HepG2 (cell line): Measurements from ENCODE around the gene GLT1D1. TPM values are rescaled to one million over a fixed set of nuclear protein-coding genes. Genes with fewer than 3 reads are reported as not detected.
A peak's percentile ranks its signal among the peaks of the same experiment; 100 is the strongest.

ENCODE experiments used
- BRCA1 ChIP-seq: sonication (generic); formaldehyde crosslinking; IDR thresholded peaks from 2 replicates; pipeline ENCODE4 v1.4.0; 2020; ENCODE audit warnings: missing genetic modification reagents
- CENPX ChIP-seq: sonication (generic); formaldehyde crosslinking; IDR thresholded peaks from 2 replicates; pipeline ENCODE4 v1.9.0; 2021; ENCODE audit warnings: mild to moderate bottlenecking, missing genetic modification reagents, moderate library complexity
- FOXJ3 ChIP-seq: sonication (generic); formaldehyde crosslinking; IDR thresholded peaks from 2 replicates; pipeline ENCODE4 v1.4.0; 2020; ENCODE audit warnings: missing genetic modification reagents, mild to moderate bottlenecking, borderline replicate concordance
- HOXA9 ChIP-seq: sonication (generic); formaldehyde crosslinking; IDR thresholded peaks from 2 replicates; pipeline ENCODE4 v1.8.1; 2022; ENCODE audit warnings: missing genetic modification reagents, mild to moderate bottlenecking, moderate library complexity, borderline replicate concordance
- KDM2A ChIP-seq: sonication (generic); formaldehyde crosslinking; IDR thresholded peaks from 2 replicates; pipeline ENCODE4 v1.4.0; 2020; ENCODE audit warnings: low read depth, missing genetic modification reagents, borderline replicate concordance
- NCOA2 ChIP-seq: sonication (generic); formaldehyde crosslinking; IDR thresholded peaks from 2 replicates; pipeline ENCODE4 v1.8.0; 2022; ENCODE audit warnings: inconsistent platforms
- NFIC ChIP-seq: IDR thresholded peaks from 2 replicates; pipeline ENCODE4 v1.6.1; 2012; ENCODE audit warnings: mild to moderate bottlenecking, low read length, inconsistent platforms
- PITX1 ChIP-seq: sonication (generic); formaldehyde crosslinking; IDR thresholded peaks from 2 replicates; pipeline ENCODE4 v1.5.1; 2020; ENCODE audit warnings: mild to moderate bottlenecking, missing genetic modification reagents
- RAD51 ChIP-seq: fragments of 450-650 bp; IDR thresholded peaks from 2 replicates; pipeline ENCODE4 v1.6.1; 2016; ENCODE audit warnings: borderline replicate concordance
- RARA ChIP-seq: IDR thresholded peaks from 2 replicates; pipeline ENCODE4 v1.6.1; 2016; ENCODE audit warnings: missing genetic modification reagents, missing compliant biosample characterization
- RFX3 ChIP-seq: IDR thresholded peaks from 2 replicates; pipeline ENCODE4 v1.6.1; 2016; ENCODE audit warnings: missing biosample characterization, missing genetic modification reagents
- SALL2 ChIP-seq: sonication (generic); formaldehyde crosslinking; IDR thresholded peaks from 2 replicates; pipeline ENCODE4 v1.8.1; 2023; ENCODE audit warnings: mild to moderate bottlenecking, missing genetic modification reagents, inconsistent platforms
- ZFY ChIP-seq: sonication (generic); formaldehyde crosslinking; IDR thresholded peaks from 2 replicates; pipeline ENCODE4 v1.4.0; 2020; ENCODE audit warnings: missing genetic modification reagents
- ZNF160 ChIP-seq: sonication (generic); formaldehyde crosslinking; IDR thresholded peaks from 2 replicates; pipeline ENCODE4 v1.8.0; 2022; ENCODE audit warnings: mild to moderate bottlenecking, inconsistent platforms, missing genetic modification reagents
- ZNF232 ChIP-seq: sonication (generic); formaldehyde crosslinking; IDR thresholded peaks from 2 replicates; pipeline ENCODE4 v1.4.0; 2020; ENCODE audit warnings: missing genetic modification reagents, borderline replicate concordance
- ZNF282 ChIP-seq: fragments of 450-650 bp; IDR thresholded peaks from 2 replicates; pipeline ENCODE4 v1.6.1; 2018; ENCODE audit not compliant: partially characterized antibody
- ZNF431 ChIP-seq: sonication (generic); formaldehyde crosslinking; IDR thresholded peaks from 2 replicates; pipeline ENCODE4 v1.9.0; 2022; ENCODE audit warnings: missing genetic modification reagents, low read depth, mild to moderate bottlenecking, borderline replicate concordance
- ZNF552 ChIP-seq: sonication (generic); formaldehyde crosslinking; IDR thresholded peaks from 2 replicates; pipeline ENCODE4 v1.9.0; 2022; ENCODE audit warnings: missing genetic modification reagents, mild to moderate bottlenecking, borderline replicate concordance
- ZNF607 ChIP-seq: sonication (generic); formaldehyde crosslinking; IDR thresholded peaks from 2 replicates; pipeline ENCODE4 v1.5.1; 2020; ENCODE audit warnings: missing genetic modification reagents, mild to moderate bottlenecking, borderline replicate concordance
- ZNF629 ChIP-seq: sonication (generic); formaldehyde crosslinking; conservative IDR thresholded peaks from 2 replicates; pipeline ENCODE4 v1.5.0; 2020; ENCODE audit warnings: missing genetic modification reagents
- ZNF883 ChIP-seq: sonication (generic); formaldehyde crosslinking; IDR thresholded peaks from 2 replicates; pipeline ENCODE4 v1.5.1; 2020; ENCODE audit warnings: mild to moderate bottlenecking, missing genetic modification reagents; ENCODE audit errors: not compliant biosample characterization
- ZSCAN22 ChIP-seq: sonication (generic); formaldehyde crosslinking; IDR thresholded peaks from 2 replicates; pipeline ENCODE4 v1.4.0; 2020; ENCODE audit warnings: mild to moderate bottlenecking, missing genetic modification reagents
- polyA plus RNA-seq, 8 experiments: library from polyadenylated mRNA; depleted of rRNA in 3 of 8; stranded (reverse) in 7 of 8; unstranded in 1 of 8; fragments of >200 nt; fragmentation: Illumina TruSeq in 4 of 8; extraction: Trizol in 4 of 8; gene quantifications; 2 replicates each; pipeline versions ENCODE4 v1.2.1 to v1.2.3, GENCODE V29; 2011 to 2016; ENCODE audit warnings: low read depth in 4 of 8, missing spikeins in 1 of 8, mixed read lengths in 1 of 8; ENCODE audit not compliant: insufficient read depth in 1 of 8
- total RNA-seq, 5 experiments: library from RNA; depleted of rRNA; stranded (reverse); fragments of >200 nt; fragmentation: Illumina TruSeq; extraction: Trizol; gene quantifications; 2 replicates each; pipeline ENCODE4 v1.2.3, GENCODE V29; 2016; ENCODE audit warnings: low read depth in 1 of 5
- TF ChIP-seq, protein P1 (sequence below): sonication (generic); formaldehyde crosslinking; IDR thresholded peaks from 2 replicates; pipeline ENCODE4 v1.4.0; 2020; ENCODE audit warnings: mild to moderate bottlenecking, missing genetic modification reagents, borderline replicate concordance
- TF ChIP-seq, protein P2 (sequence below): sonication (generic); formaldehyde crosslinking; IDR thresholded peaks from 2 replicates; pipeline ENCODE4 v1.5.1; 2020; ENCODE audit warnings: missing genetic modification reagents, mild to moderate bottlenecking, borderline replicate concordance

Gene GLT1D1
- total and polyA plus RNA-seq, 2 of the 13 experiments (the other 11 are each of a cell fraction or from before 2014, with no cell fraction given), result 0.09 to 0.17 TPM

DNA sequence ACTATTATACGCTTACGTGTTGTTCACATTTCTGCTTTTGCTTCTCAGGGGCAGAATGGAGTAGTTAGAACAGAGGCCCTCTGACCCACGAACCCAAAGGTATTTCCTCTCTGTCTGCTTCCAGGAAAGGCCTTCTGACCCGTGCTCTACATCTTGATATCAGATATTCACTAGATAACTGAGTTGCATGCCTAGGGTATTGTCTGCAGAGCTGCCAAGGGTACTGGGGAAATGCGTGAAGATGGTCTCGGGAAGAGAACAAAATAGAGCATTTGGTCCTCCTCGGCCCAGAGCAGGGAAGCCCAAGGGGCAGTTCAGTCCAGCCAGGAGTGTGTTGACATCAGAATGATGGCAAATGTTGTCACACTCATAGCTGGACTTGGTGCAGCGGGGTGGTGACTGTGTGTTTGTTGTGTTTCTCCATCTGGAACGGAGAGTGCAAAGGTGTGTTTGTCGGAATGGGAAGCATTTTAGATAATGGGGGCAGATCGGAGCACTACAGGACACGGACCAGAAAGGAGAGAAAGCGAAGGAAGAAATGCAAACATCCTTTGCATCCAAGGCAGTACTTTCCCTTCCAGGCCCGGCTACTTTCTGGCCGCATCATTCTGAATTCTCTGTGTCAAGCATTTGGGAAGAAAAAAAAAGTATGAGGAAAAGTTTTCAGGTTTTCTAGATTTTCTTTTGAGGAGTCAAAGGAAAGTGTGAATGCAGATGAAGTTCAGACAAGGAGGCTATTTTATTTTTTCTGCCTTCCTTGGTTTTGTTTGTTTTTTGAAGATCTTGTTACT is 8.1 kb downstream of the GLT1D1 start (continued):
- TF ChIP-seq KDM2A (CRISPR knock-in tag) (peak; percentile 27; the same call in 1 of the 2 replicates), HOXA9 (CRISPR knock-in tag) (no peak), ZNF552 (no peak), ZNF160 (CRISPR knock-in tag) (no peak), ZFY (CRISPR knock-in tag) (no peak), FOXJ3 (peak; percentile 50; the same call in 1 of the 2 replicates), ZSCAN22 (no peak), ZNF282 (no peak), CENPX (no peak), BRCA1 (no peak), RFX3 (CRISPR knock-in tag) (no peak), NCOA2 (CRISPR knock-in tag) (peak; percentile 61), RARA (peak; percentile 61; the same call in 1 of the 2 replicates), ZNF607 (no peak; the same call in 1 of the 2 replicates), ZNF883 (CRISPR knock-in tag) (no peak), NFIC (0 out of 2 replicates have a peak, but pooled peaks have one; percentile 20), PITX1 (CRISPR knock-in tag) (0 out of 2 replicates have a peak, but pooled peaks have one; percentile 13), ZNF232 (CRISPR knock-in tag) (no peak), ZNF629 (no peak), RAD51 (no peak), ZNF431 (CRISPR knock-in tag) (no peak), SALL2 (no peak)
- TF ChIP-seq, protein P1, sequence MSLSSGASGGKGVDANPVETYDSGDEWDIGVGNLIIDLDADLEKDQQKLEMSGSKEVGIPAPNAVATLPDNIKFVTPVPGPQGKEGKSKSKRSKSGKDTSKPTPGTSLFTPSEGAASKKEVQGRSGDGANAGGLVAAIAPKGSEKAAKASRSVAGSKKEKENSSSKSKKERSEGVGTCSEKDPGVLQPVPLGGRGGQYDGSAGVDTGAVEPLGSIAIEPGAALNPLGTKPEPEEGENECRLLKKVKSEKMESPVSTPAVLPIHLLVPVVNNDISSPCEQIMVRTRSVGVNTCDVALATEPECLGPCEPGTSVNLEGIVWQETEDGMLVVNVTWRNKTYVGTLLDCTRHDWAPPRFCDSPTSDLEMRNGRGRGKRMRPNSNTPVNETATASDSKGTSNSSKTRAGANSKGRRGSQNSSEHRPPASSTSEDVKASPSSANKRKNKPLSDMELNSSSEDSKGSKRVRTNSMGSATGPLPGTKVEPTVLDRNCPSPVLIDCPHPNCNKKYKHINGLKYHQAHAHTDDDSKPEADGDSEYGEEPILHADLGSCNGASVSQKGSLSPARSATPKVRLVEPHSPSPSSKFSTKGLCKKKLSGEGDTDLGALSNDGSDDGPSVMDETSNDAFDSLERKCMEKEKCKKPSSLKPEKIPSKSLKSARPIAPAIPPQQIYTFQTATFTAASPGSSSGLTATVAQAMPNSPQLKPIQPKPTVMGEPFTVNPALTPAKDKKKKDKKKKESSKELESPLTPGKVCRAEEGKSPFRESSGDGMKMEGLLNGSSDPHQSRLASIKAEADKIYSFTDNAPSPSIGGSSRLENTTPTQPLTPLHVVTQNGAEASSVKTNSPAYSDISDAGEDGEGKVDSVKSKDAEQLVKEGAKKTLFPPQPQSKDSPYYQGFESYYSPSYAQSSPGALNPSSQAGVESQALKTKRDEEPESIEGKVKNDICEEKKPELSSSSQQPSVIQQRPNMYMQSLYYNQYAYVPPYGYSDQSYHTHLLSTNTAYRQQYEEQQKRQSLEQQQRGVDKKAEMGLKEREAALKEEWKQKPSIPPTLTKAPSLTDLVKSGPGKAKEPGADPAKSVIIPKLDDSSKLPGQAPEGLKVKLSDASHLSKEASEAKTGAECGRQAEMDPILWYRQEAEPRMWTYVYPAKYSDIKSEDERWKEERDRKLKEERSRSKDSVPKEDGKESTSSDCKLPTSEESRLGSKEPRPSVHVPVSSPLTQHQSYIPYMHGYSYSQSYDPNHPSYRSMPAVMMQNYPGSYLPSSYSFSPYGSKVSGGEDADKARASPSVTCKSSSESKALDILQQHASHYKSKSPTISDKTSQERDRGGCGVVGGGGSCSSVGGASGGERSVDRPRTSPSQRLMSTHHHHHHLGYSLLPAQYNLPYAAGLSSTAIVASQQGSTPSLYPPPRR (CRISPR knock-in tag), result peak; percentile 38; the same call in 1 of the 2 replicates
- TF ChIP-seq, protein P2, sequence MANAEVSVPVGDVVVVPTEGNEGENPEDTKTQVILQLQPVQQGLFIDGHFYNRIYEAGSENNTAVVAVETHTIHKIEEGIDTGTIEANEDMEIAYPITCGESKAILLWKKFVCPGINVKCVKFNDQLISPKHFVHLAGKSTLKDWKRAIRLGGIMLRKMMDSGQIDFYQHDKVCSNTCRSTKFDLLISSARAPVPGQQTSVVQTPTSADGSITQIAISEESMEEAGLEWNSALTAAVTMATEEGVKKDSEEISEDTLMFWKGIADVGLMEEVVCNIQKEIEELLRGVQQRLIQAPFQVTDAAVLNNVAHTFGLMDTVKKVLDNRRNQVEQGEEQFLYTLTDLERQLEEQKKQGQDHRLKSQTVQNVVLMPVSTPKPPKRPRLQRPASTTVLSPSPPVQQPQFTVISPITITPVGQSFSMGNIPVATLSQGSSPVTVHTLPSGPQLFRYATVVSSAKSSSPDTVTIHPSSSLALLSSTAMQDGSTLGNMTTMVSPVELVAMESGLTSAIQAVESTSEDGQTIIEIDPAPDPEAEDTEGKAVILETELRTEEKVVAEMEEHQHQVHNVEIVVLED (CRISPR knock-in tag), result no peak
